Measurements from ENCODE around the gene IL17RA.
A peak's percentile ranks its signal among the peaks of the same experiment; 100 is the strongest.

The IL17RA gene

DNA sequence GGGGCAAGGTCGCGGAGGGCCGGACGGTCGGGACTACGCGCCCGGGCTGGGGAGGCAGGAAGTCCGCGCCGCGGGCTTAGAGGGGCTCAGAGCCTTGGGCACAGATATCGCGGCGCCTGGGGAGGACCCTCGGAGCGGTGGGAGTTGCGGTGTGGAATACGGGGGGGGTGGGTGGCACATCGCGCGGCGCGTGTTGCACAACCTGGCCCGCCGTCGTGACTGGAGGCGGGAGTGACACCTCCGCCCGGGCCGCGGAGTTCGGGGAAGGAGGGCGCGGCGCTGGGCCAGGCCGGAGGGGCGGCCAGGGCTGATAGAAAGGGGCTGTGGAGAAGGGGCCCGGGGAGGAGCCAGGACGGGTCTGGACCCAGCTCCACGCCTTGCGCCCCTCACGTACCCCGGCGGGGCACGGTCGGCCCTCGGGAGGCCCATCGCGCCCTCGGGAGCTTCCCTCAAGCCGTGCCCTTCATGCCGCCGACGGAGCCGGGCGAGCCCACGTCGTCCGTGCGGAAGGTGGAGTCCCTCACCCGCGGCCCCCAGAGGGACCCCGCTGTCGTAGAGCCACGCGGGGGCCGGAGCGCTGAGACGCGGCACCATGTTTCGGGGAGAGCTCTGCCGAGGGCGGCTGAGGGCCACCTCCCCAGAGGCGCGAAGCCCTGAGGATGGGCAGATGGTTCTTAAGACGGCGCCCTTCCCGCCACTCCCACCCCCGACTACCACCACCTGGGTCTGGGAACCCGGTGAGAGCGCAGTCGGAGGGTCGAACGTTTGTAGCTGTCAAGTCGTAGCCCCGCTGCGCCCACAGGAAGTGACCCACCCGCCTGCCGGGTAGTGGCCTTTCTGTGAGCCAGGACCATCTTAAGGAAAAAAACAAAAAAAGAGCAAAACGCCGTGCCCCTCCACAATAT lies 729 bp downstream of the IL17RA start:
- DNase-seq: peak in 3 of 6 experiments; percentile 24 to 49 (median 26)

DNA sequence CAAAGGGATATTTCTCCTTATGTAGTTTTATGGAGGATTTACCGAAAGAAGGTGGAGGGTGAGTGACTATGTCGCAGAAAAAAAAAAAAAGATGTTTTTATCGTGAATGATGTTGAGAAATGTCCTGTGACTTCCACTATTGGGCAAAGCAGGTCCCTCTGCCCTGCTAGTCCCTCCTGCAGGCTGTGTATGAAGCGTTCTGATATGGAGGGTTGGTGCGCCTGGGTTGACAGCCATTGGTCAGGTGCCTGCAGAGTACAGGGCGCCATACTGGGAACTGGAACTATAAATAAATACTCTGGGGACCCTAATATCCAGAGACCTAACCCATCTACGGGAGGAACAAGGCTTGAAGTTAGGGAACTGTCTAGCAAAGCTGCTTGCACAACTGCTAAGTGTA lies 1.5 kb downstream of the IL17RA start:
- peak in 3 of 6 experiments; percentile 9 to 40 (median 24) for DNase-seq

- peak in 3 of 6 experiments; percentile 14 to 42 (median 20) for DNase-seq
These were observed 2.1 kb downstream of the IL17RA start for GRCh38 chr22:17086788-17087497.

GRCh38 chr22:17087498-17088131 lies 2.8 kb downstream of the IL17RA start:
- peak; percentile 35 to 89 (median 66) for DNase-seq

DNA sequence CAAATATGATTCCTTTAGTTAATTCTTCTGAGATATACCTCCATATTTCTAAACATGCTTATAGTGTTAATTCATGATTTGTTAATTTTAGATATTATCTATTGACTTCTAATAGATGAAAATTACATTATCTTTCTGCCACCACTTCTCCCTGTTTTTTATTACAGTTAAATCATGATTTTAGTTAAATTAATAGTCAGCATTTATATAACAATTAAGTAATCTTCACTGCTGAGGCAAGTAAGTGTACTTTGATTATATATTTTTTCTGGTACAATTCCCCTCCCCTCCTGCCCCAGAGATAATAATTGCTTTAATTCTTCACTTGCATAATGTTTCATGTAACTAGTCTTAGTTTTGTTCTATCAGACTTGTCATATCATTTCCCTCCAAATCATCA lies 5.8 kb downstream of the IL17RA start:
- no peak for DNase-seq

DNA sequence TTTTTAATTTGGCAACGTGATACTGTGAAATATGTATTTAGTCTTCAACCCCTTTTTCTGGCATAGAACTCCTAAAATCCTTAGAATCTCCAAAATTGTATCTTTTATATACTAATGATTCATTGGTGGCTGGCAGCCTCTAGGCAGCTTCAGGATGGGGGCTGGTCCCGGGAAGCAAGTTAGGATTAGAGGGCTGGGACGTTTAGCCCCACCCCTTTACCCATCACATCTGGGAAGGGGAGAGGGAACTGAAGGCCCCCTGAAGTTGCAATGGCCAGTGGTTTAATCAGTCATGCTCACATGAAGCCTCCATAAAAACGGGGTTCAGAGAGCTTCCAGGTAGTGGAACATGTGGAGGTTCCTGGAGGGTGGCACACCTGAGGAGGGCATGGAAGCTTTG lies 7.1 kb downstream of the IL17RA start:
- DNase-seq: no peak

GRCh38 chr22:17093081-17093480 lies 8.3 kb downstream of the IL17RA start:
- DNase-seq: no peak

- DNase-seq: no peak
These were observed 10.7 kb downstream of the IL17RA start for GRCh38 chr22:17095538-17095937.

DNA sequence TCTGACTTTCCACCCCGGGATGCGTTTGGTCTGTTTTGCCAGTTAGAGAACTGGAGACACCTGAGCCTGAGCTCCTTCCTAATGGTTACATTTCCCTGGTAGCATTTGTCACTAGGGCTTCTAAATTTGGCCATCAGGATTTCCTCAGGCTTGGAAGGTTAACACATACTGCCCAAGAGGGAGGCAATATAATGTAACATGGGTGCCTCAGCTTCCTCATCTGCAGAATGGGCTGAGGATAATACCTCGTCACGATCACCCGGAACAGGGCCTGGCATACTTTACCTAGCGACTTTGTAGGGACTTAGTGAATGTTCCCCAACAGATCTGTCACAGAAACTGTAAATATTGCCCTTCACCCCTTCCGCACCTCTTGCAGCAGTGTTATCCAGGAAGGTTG lies 11.3 kb downstream of the IL17RA start:
- no peak for DNase-seq

GRCh38 chr22:17097062-17097461 lies 12.3 kb downstream of the IL17RA start:
- no peak for DNase-seq

GRCh38 chr22:17097701-17098100 lies 12.9 kb downstream of the IL17RA start:
- DNase-seq: no peak

GRCh38 chr22:17098379-17098819 lies 13.6 kb downstream of the IL17RA start:
- peak in 3 of 6 experiments; percentile 40 to 54 (median 50) for DNase-seq

GRCh38 chr22:17100621-17101020 lies 15.8 kb downstream of the IL17RA start:
- DNase-seq: no peak

GRCh38 chr22:17101475-17102296 lies 16.9 kb downstream of the IL17RA start:
- no peak for DNase-seq

DNA sequence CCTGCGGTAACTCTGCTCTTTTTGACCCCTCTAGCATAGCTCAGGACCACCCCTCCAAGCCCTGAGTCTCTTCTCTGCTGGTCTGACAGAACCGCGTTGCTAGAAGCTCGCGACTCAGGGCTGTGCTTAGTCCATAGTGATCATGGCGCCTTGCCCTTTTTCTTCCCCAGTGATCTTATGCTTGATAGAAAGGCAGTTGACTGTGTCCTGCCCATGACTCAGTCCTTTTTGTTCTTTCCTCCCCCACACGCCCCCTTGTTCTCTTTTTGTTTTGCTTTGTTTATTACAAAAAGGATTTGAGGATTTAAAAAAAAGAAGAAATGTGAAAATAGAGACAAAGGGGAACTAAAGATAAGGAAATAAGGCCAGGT lies 17.5 kb downstream of the IL17RA start:
- DNase-seq: no peak

DNA sequence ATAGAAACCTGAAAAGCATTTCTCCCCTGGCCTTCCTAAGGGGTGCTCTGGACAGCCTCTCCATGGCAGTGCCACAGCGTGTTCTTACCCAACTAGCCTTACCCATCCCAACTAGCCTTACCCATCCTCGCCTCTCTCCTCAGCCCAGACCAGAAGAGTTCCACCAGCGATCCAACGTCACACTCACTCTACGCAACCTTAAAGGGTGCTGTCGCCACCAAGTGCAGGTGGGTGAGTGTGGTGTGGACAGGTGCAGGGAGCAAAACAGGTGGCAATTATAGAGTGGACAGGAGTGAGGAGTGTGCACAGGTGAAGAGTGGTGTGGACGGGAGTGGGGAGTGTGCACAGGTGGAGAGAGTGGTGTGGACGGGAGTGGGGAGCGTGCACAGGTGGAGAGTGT lies 18.6 kb downstream of the IL17RA start:
- DNase-seq: no peak

GRCh38 chr22:17104336-17104935 lies 19.6 kb downstream of the IL17RA start:
- no peak for DNase-seq

GRCh38 chr22:17105143-17106129 lies 20.6 kb downstream of the IL17RA start:
- no peak for DNase-seq

- peak in 1 of 6 experiments; percentile 47 for DNase-seq
These were observed 21.5 kb downstream of the IL17RA start for GRCh38 chr22:17106161-17106784.
